Activated T-helper 2 cell treated with anti-CD3 and anti-CD28 coated beads, Interferon-gamma antibody, Interleukin-2, Interleukin-4, amounts not matched to agents 10 μg/mL and 5 μg/mL and 100 μg/mL, durations not matched to agents 14 hours and 24 hours and 36 hours (primary cell): Measurements from ENCODE around the gene TPRX1. TPM values are rescaled to one million over a fixed set of nuclear protein-coding genes. Genes with fewer than 3 reads are reported as not detected.

ENCODE experiments used
- total RNA-seq: library from RNA; stranded (reverse); gene quantifications from 2 replicates; pipeline ENCODE4 v1.2.3, GENCODE V29; 2022

Gene TPRX1
- total RNA-seq, 1 donor from 2014 or later: not detected

Other genes with a start within 250 kb of the TPRX1 start
- 0.09 and 0.46 TPM in 2 replicates for gene ZNF541, start 231.4 kb downstream of the TPRX1 start, total RNA-seq
- 12.0 and 12.2 TPM in 2 replicates for gene BICRA, start 195.4 kb downstream of the TPRX1 start, total RNA-seq
- gene EHD2, start 91.1 kb downstream of the TPRX1 start, total RNA-seq: 1.4 TPM in 2 replicates
- gene NOP53, start 59.0 kb downstream of the TPRX1 start, total RNA-seq: 266 and 269 TPM in 2 replicates
- gene SELENOW, start 25.8 kb downstream of the TPRX1 start, total RNA-seq: 89.0 and 98.3 TPM in 2 replicates
- gene CRX, start 17.4 kb upstream of the TPRX1 start, total RNA-seq: not detected in 2 replicates
- gene TPRX2, start 54.7 kb upstream of the TPRX1 start, total RNA-seq: not detected in 2 replicates
- not detected in 2 replicates for gene SULT2A1, start 81.8 kb upstream of the TPRX1 start, total RNA-seq
- gene BSPH1, start 187.6 kb upstream of the TPRX1 start, total RNA-seq: not detected in 2 replicates
- not detected in 2 replicates for gene ELSPBP1, start 190.1 kb upstream of the TPRX1 start, total RNA-seq
- gene CABP5, start 239.5 kb upstream of the TPRX1 start, total RNA-seq: not detected in 2 replicates